T-helper 2 cell treated with Interferon-gamma antibody and Interleukin-4, amounts not matched to agents 5 μg/mL and 100 μg/mL, for 36 hours (primary cell): Measurements from ENCODE around the gene MEIOB.
"Not testable (repeated sequence)": the region's sequence is repeated elsewhere in the genome, so short reads cannot be mapped to it uniquely, and the experiment has no call there.

Experiments
- DNase-seq: peaks from one replicate; pipeline ENCODE4 v3.0.0; 2021; ENCODE audit warnings: low spot score
- H3K27ac Mint-ChIP-seq: one replicate; pipeline ENCODE4 v1.8.0; 2021; ENCODE audit warnings: mild to moderate bottlenecking, mixed read lengths
- H3K27me3 Mint-ChIP-seq: one replicate; pipeline ENCODE4 v1.8.0; 2021; ENCODE audit warnings: low read depth, mixed read lengths
- H3K36me3 Mint-ChIP-seq: one replicate; pipeline ENCODE4 v1.8.0; 2021; ENCODE audit warnings: low read depth, mixed read lengths
- H3K4me1 Mint-ChIP-seq: one replicate; pipeline ENCODE4 v1.8.0; 2021; ENCODE audit warnings: low read depth, mixed read lengths
- H3K4me3 Mint-ChIP-seq: one replicate; pipeline ENCODE4 v1.8.0; 2022; ENCODE audit warnings: mild to moderate bottlenecking, moderate library complexity, mixed read lengths
- H3K9me3 Mint-ChIP-seq: one replicate; pipeline ENCODE4 v1.8.0; 2021; ENCODE audit warnings: mixed read lengths

MEIOB gene

GRCh38 chr16:1871974-1872635 lies at the start of gene MEIOB:
Gene MEIOB (minus strand): TSS chr16:1872164. CDS start chr16:1868175, 3,989 bp downstream.
- Mint-ChIP-seq H3K27me3 (peaks cover 19% of the 10 kb centered on the region), H3K4me1 (no peaks in the 10 kb centered on the region), H3K9me3 (no peaks in the 10 kb centered on the region), H3K27ac (no peak within 1 kb of the TSS), H3K36me3 (no peaks in the 10 kb centered on the region), H3K4me3 (peak within 1 kb of the TSS; percentile 56)
- no peak for DNase-seq

GRCh38 chr16:1920727-1921171 lies 48.8 kb upstream of the MEIOB start:
- H3K27me3 Mint-ChIP-seq: peaks cover 61% of the 10 kb centered on the region
- no peaks in the 10 kb centered on the region for H3K4me1 Mint-ChIP-seq

GRCh38 chr16:1920122-1920521 lies 48.2 kb upstream of the MEIOB start:
- H3K36me3 Mint-ChIP-seq, H3K9me3 Mint-ChIP-seq, H3K4me1 Mint-ChIP-seq, H3K27ac Mint-ChIP-seq, H3K4me3 Mint-ChIP-seq, DNase-seq: not testable (repeated sequence)
- peaks cover 67% of the 10 kb centered on the region for H3K27me3 Mint-ChIP-seq

More at GRCh38 chr16:1920727-1921171, 48.8 kb upstream of the MEIOB start:
- H3K27ac Mint-ChIP-seq: no peak overlapping the region
- no peak for DNase-seq
- H3K36me3 Mint-ChIP-seq: no peaks in the 10 kb centered on the region
- no peak overlapping the region for H3K4me3 Mint-ChIP-seq
- no peaks in the 10 kb centered on the region for H3K9me3 Mint-ChIP-seq

GRCh38 chr16:1919327-1919998 lies 47.5 kb upstream of the MEIOB start:
- DNase-seq: no peak
- H3K4me3 Mint-ChIP-seq: no peak overlapping the region
- H3K4me1 Mint-ChIP-seq: no peaks in the 10 kb centered on the region
- H3K36me3 Mint-ChIP-seq: no peaks in the 10 kb centered on the region
- H3K27ac Mint-ChIP-seq: no peak overlapping the region
- H3K9me3 Mint-ChIP-seq: no peaks in the 10 kb centered on the region
- H3K27me3 Mint-ChIP-seq: peaks cover 67% of the 10 kb centered on the region

- no peaks in the 10 kb centered on the region for H3K4me1 Mint-ChIP-seq
- no peak within 1 kb of the TSS for H3K27ac Mint-ChIP-seq
- no peaks in the 10 kb centered on the region for H3K36me3 Mint-ChIP-seq
- H3K9me3 Mint-ChIP-seq: no peaks in the 10 kb centered on the region
- H3K4me3 Mint-ChIP-seq: no peak within 1 kb of the TSS
- DNase-seq: no peak
- H3K27me3 Mint-ChIP-seq: peaks cover 64% of the 10 kb centered on the region
Measured at GRCh38 chr16:1918351-1919326, 46.7 kb upstream of the MEIOB start, which contains the start of gene HS3ST6. Gene HS3ST6 (minus strand): TSS chr16:1918415. CDS start chr16:1918323, 92 bp downstream.

GRCh38 chr16:1917665-1918350 lies 45.8 kb upstream of the MEIOB start:
- Mint-ChIP-seq H3K36me3 (no peaks in the 10 kb centered on the region), H3K9me3 (no peaks in the 10 kb centered on the region), H3K4me1 (no peaks in the 10 kb centered on the region), H3K27ac (no peak overlapping the region), H3K4me3 (no peak overlapping the region), H3K27me3 (peaks cover 56% of the 10 kb centered on the region)
- no peak for DNase-seq

GRCh38 chr16:1917056-1917664 lies 45.2 kb upstream of the MEIOB start:
- DNase-seq: no peak
- Mint-ChIP-seq H3K27me3 (peaks cover 51% of the 10 kb centered on the region), H3K4me3 (no peak overlapping the region), H3K36me3 (no peaks in the 10 kb centered on the region), H3K4me1 (no peaks in the 10 kb centered on the region), H3K9me3 (no peaks in the 10 kb centered on the region), H3K27ac (no peak overlapping the region)

- no peaks in the 10 kb centered on the region for H3K36me3 Mint-ChIP-seq
- no peak overlapping the region for H3K4me3 Mint-ChIP-seq
- H3K9me3 Mint-ChIP-seq: no peaks in the 10 kb centered on the region
- no peak overlapping the region for H3K27ac Mint-ChIP-seq
- H3K27me3 Mint-ChIP-seq: peaks cover 47% of the 10 kb centered on the region
- no peaks in the 10 kb centered on the region for H3K4me1 Mint-ChIP-seq
- DNase-seq: no peak
Measured at GRCh38 chr16:1916640-1916990, 44.7 kb upstream of the MEIOB start.

- Mint-ChIP-seq H3K9me3 (no peaks in the 10 kb centered on the region), H3K36me3 (no peaks in the 10 kb centered on the region), H3K4me3 (no peak overlapping the region), H3K27ac (no peak overlapping the region), H3K4me1 (no peaks in the 10 kb centered on the region), H3K27me3 (peaks cover 41% of the 10 kb centered on the region)
- DNase-seq: no peak
Measured at GRCh38 chr16:1915732-1916639, 44.0 kb upstream of the MEIOB start.

- no peaks in the 10 kb centered on the region for H3K36me3 Mint-ChIP-seq
- no peaks in the 10 kb centered on the region for H3K4me1 Mint-ChIP-seq
- H3K4me3 Mint-ChIP-seq: no peak overlapping the region
- H3K27me3 Mint-ChIP-seq: peaks cover 32% of the 10 kb centered on the region
- DNase-seq: no peak
- no peaks in the 10 kb centered on the region for H3K9me3 Mint-ChIP-seq
- H3K27ac Mint-ChIP-seq: no peak overlapping the region
Measured at GRCh38 chr16:1914988-1915387, 43.0 kb upstream of the MEIOB start.

- Mint-ChIP-seq H3K4me1 (no peaks in the 10 kb centered on the region), H3K27ac (no peak overlapping the region), H3K27me3 (peaks cover 30% of the 10 kb centered on the region), H3K4me3 (no peak overlapping the region), H3K36me3 (no peaks in the 10 kb centered on the region), H3K9me3 (no peaks in the 10 kb centered on the region)
- no peak for DNase-seq
Measured at GRCh38 chr16:1914084-1914608, 42.2 kb upstream of the MEIOB start.

- Mint-ChIP-seq H3K36me3 (no peaks in the 10 kb centered on the region), H3K27ac (no peak overlapping the region), H3K9me3 (no peaks in the 10 kb centered on the region), H3K27me3 (peaks cover 29% of the 10 kb centered on the region), H3K4me3 (no peak overlapping the region), H3K4me1 (no peaks in the 10 kb centered on the region)
- no peak for DNase-seq
Measured at GRCh38 chr16:1913327-1914083, 41.5 kb upstream of the MEIOB start.
